ENCODE measurements around the gene PDZD2. TPM values are rescaled to one million over a fixed set of nuclear protein-coding genes. Genes with fewer than 3 reads are reported as not detected.

Gene PDZD2
- total RNA-seq, 1 experiment from 2014 or later = 23.0 TPM

- peaks cover 6% of the 10 kb centered on the region for H3K36me3 Mint-ChIP-seq (ENCODE audit: insufficient read depth, unreplicated experiment)
- intact Hi-C loops (cut with micrococcal nuclease) = no loop called here
- no peak overlapping the region for H3K27ac Mint-ChIP-seq (ENCODE audit: low read depth, unreplicated experiment)
- POLR2A ChIA-PET = interaction anchor here (0.7 to 1.1 kb wide), 3 partner anchors 10 to 40 kb away, joined by 3 read pairs; no protein-coding TSS in a partner anchor
- CTCF ChIA-PET = interaction anchor here (1.9 kb wide), 1 partner anchor 11 kb away, joined by 9 read pairs; no protein-coding TSS in a partner anchor
- H3K9me3 Mint-ChIP-seq (ENCODE audit: unreplicated experiment) = no peaks in the 10 kb centered on the region
- TF ChIP-seq, protein P1, sequence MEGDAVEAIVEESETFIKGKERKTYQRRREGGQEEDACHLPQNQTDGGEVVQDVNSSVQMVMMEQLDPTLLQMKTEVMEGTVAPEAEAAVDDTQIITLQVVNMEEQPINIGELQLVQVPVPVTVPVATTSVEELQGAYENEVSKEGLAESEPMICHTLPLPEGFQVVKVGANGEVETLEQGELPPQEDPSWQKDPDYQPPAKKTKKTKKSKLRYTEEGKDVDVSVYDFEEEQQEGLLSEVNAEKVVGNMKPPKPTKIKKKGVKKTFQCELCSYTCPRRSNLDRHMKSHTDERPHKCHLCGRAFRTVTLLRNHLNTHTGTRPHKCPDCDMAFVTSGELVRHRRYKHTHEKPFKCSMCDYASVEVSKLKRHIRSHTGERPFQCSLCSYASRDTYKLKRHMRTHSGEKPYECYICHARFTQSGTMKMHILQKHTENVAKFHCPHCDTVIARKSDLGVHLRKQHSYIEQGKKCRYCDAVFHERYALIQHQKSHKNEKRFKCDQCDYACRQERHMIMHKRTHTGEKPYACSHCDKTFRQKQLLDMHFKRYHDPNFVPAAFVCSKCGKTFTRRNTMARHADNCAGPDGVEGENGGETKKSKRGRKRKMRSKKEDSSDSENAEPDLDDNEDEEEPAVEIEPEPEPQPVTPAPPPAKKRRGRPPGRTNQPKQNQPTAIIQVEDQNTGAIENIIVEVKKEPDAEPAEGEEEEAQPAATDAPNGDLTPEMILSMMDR (IDR thresholded peaks at IDR 0.05; ENCODE audit: unreplicated experiment) = no peak
- H3K4me1 Mint-ChIP-seq (ENCODE audit: insufficient read depth, unreplicated experiment) = peaks cover 23% of the 10 kb centered on the region
- no peaks in the 10 kb centered on the region for H3K27me3 Mint-ChIP-seq (ENCODE audit: insufficient read depth, unreplicated experiment)
- no peak for DNase-seq (ENCODE audit: unreplicated experiment)
- no TSS peak for BruUV-seq (replicated peaks)
- H3K4me3 Mint-ChIP-seq (ENCODE audit: unreplicated experiment) = no peak overlapping the region
These were observed 514.8 kb downstream of the PDZD2 start for GRCh38 chr5:32153723-32154122.

DNA sequence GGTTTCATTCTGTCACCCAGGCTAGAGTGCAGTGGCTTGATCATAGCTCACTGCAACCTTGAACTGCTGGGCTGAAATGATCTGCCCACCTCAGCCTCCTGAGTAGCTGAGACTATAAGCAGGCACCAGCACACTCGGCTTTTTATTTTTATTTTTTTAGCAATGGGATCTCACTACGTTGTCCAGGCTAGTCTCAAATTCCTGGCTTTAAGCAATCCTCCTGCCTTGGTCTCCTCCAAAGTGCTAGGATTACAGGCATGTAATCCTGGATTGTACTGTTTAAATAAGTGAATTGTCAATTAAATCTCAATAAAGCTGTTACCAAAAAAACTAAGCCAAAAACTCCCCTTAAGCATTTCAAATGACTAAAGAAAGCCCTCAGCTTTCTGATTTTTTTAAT lies 516.3 kb downstream of the PDZD2 start:
- TF ChIP-seq, protein P1 (IDR thresholded peaks at IDR 0.05; ENCODE audit: unreplicated experiment) = no peak
- ChIA-PET CTCF (interaction anchor here (1.9 kb wide), 1 partner anchor 9 kb away, joined by 9 read pairs; no protein-coding TSS in a partner anchor), POLR2A (interaction anchor here (0.7 kb wide), 2 partner anchors 20 to 316 kb away, joined by 3 read pairs; no protein-coding TSS in a partner anchor)
- H3K4me1 Mint-ChIP-seq (ENCODE audit: insufficient read depth, unreplicated experiment) = peaks cover 16% of the 10 kb centered on the region
- H3K27ac Mint-ChIP-seq (ENCODE audit: low read depth, unreplicated experiment) = no peak overlapping the region
- no peak overlapping the region for H3K4me3 Mint-ChIP-seq (ENCODE audit: unreplicated experiment)
- no TSS peak for BruUV-seq (replicated peaks)
- H3K27me3 Mint-ChIP-seq (ENCODE audit: insufficient read depth, unreplicated experiment) = no peaks in the 10 kb centered on the region
- no peak for DNase-seq (ENCODE audit: unreplicated experiment)
- H3K9me3 Mint-ChIP-seq (ENCODE audit: unreplicated experiment) = no peaks in the 10 kb centered on the region
- H3K36me3 Mint-ChIP-seq (ENCODE audit: insufficient read depth, unreplicated experiment) = peaks cover 6% of the 10 kb centered on the region
- intact Hi-C loops (cut with micrococcal nuclease) = no loop called here

GRCh38 chr5:32156635-32157034 lies 517.7 kb downstream of the PDZD2 start:
- POLR2A ChIA-PET = interaction anchor here (0.8 kb wide), 1 partner anchor 8 kb away, joined by 3 read pairs; no protein-coding TSS in a partner anchor
- Mint-ChIP-seq H3K27me3 (ENCODE audit: insufficient read depth, unreplicated experiment) (no peaks in the 10 kb centered on the region), H3K36me3 (ENCODE audit: insufficient read depth, unreplicated experiment) (peaks cover 6% of the 10 kb centered on the region), H3K27ac (ENCODE audit: low read depth, unreplicated experiment) (no peak overlapping the region), H3K4me3 (ENCODE audit: unreplicated experiment) (no peak overlapping the region), H3K9me3 (ENCODE audit: unreplicated experiment) (no peaks in the 10 kb centered on the region), H3K4me1 (ENCODE audit: insufficient read depth, unreplicated experiment) (peaks cover 10% of the 10 kb centered on the region)
- CTCF ChIA-PET = no interaction called here
- TF ChIP-seq, protein P1 (IDR thresholded peaks at IDR 0.05; ENCODE audit: unreplicated experiment) = no peak
- intact Hi-C loops (cut with micrococcal nuclease) = no loop called here
- no peak for DNase-seq (ENCODE audit: unreplicated experiment)
- no TSS peak for BruUV-seq (replicated peaks)

DNA sequence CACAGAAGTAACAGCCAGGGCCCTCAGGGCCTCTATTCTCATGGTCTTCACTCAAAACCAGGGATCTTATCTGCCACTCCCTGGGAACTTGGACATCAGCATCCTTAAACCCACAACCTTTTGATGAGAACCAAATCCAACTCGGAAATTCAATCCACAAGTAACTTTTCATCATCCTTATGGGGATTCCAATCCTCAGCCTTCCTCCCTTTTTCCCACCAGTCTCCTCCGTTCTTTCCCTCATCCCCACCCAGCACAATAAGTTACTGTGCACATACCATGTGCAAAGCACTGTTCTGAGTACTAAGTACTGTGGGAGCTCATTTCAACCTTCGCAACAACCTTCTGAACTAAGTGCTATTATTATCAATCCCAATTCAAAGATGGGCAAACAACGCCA lies 518.1 kb downstream of the PDZD2 start:
- TF ChIP-seq, protein P1 (IDR thresholded peaks at IDR 0.05; ENCODE audit: unreplicated experiment) = no peak

More for the DNA sequence above, 518.1 kb downstream of the PDZD2 start:
- Mint-ChIP-seq H3K4me3 (ENCODE audit: unreplicated experiment) (no peak overlapping the region), H3K4me1 (ENCODE audit: insufficient read depth, unreplicated experiment) (peaks cover 6% of the 10 kb centered on the region), H3K27me3 (ENCODE audit: insufficient read depth, unreplicated experiment) (no peaks in the 10 kb centered on the region), H3K9me3 (ENCODE audit: unreplicated experiment) (no peaks in the 10 kb centered on the region), H3K36me3 (ENCODE audit: insufficient read depth, unreplicated experiment) (peaks cover 6% of the 10 kb centered on the region), H3K27ac (ENCODE audit: low read depth, unreplicated experiment) (no peak overlapping the region)
- CTCF ChIA-PET = no interaction called here
- POLR2A ChIA-PET = interaction anchor here (0.8 kb wide), 1 partner anchor 8 kb away, joined by 3 read pairs; no protein-coding TSS in a partner anchor
- intact Hi-C loops (cut with micrococcal nuclease) = no loop called here
- no peak for DNase-seq (ENCODE audit: unreplicated experiment)
- no TSS peak for BruUV-seq (replicated peaks)
